Brain microvascular endothelial cell (primary cell): Measurements from ENCODE around the gene GALNT8.

ENCODE experiments used
- DNase-seq: peaks from one replicate; pipeline ENCODE4 v3.0.0-alpha.2; 2020
- H3K27ac ChIP-seq: fragments of 250-450 bp; sonication (Bioruptor Pico); 2 replicates; pipeline ENCODE4 v1.5.1; 2020; ENCODE audit warnings: mild to moderate bottlenecking, moderate library complexity
- H3K27me3 ChIP-seq: fragments of 250-450 bp; sonication (Bioruptor Pico); replicated peaks from 2 replicates; pipeline ENCODE4 v1.5.1; 2020; ENCODE audit warnings: mild to moderate bottlenecking
- H3K36me3 ChIP-seq: fragments of 250-450 bp; sonication (Bioruptor Pico); replicated peaks from 2 replicates; pipeline ENCODE4 v1.5.1; 2020; ENCODE audit warnings: mild to moderate bottlenecking
- H3K4me3 ChIP-seq: 2 replicates; pipeline ENCODE4 v1.5.1; 2011; ENCODE audit warnings: low read depth, mild to moderate bottlenecking, control low read depth, low read length, moderate library complexity
- CTCF ChIP-seq: IDR thresholded peaks from 2 replicates; pipeline ENCODE4 v1.5.1; 2011; ENCODE audit warnings: low read depth, mild to moderate bottlenecking, moderate library complexity, low read length, control low read depth, inconsistent platforms; ENCODE audit errors: missing control alignments
- in situ Hi-C: cut with HindIII; loops from 2 replicates; pipeline ENCODE4 v1.10.0; 2017; ENCODE audit warnings: low sequenced_read_pairs, low pct_ligation_motif_present

The GALNT8 gene

GRCh38 chr12:4719821-4720636 is at the start of gene GALNT8:
TSS of gene GALNT8 (plus strand) at chr12:4720400. CDS start at chr12:4720678, 278 bp downstream.
- TF ChIP-seq CTCF: no peak
- H3K36me3 ChIP-seq: no peaks in the 10 kb centered on the region
- DNase-seq: no peak
- no peaks in the 10 kb centered on the region for H3K27me3 ChIP-seq
- no peak within 1 kb of the TSS for H3K27ac ChIP-seq
- in situ Hi-C loops: no loop called here
- H3K4me3 ChIP-seq: no peak within 1 kb of the TSS

- in situ Hi-C loops: no loop called here
- TF ChIP-seq CTCF: no peak
- no peak overlapping the region for H3K27ac ChIP-seq
- no peaks in the 10 kb centered on the region for H3K27me3 ChIP-seq
- peaks cover 9% of the 10 kb centered on the region for H3K36me3 ChIP-seq
- no peak for DNase-seq
- no peak overlapping the region for H3K4me3 ChIP-seq
These were observed 40.5 kb upstream of the GALNT8 start for GRCh38 chr12:4679711-4680110.

GRCh38 chr12:4681732-4682131 is 38.5 kb upstream of the GALNT8 start:
- no peak for TF ChIP-seq CTCF
- Histone ChIP-seq H3K36me3 (peaks cover 17% of the 10 kb centered on the region), H3K4me3 (no peak overlapping the region), H3K27ac (no peak overlapping the region), H3K27me3 (no peaks in the 10 kb centered on the region)
- in situ Hi-C loops: no loop called here
- no peak for DNase-seq

GRCh38 chr12:4685317-4685716 is 34.9 kb upstream of the GALNT8 start:
- TF ChIP-seq CTCF: no peak
- in situ Hi-C loops: no loop called here
- Histone ChIP-seq H3K27ac (no peak overlapping the region), H3K4me3 (no peak overlapping the region), H3K27me3 (no peaks in the 10 kb centered on the region), H3K36me3 (peaks cover 23% of the 10 kb centered on the region)
- no peak for DNase-seq

- H3K36me3 ChIP-seq: peaks cover 8% of the 10 kb centered on the region
- DNase-seq: no peak
- TF ChIP-seq CTCF: no peak
- H3K27me3 ChIP-seq: no peaks in the 10 kb centered on the region
- in situ Hi-C loops: no loop called here
- H3K27ac ChIP-seq: no peak overlapping the region
- no peak overlapping the region for H3K4me3 ChIP-seq
These were observed 29.4 kb upstream of the GALNT8 start for GRCh38 chr12:4690760-4691159.

GRCh38 chr12:4700621-4701026 is 19.6 kb upstream of the GALNT8 start:
- no peak for DNase-seq
- in situ Hi-C loops: no loop called here

More at GRCh38 chr12:4700621-4701026, 19.6 kb upstream of the GALNT8 start:
- H3K27ac ChIP-seq: no peak overlapping the region
- H3K27me3 ChIP-seq: no peaks in the 10 kb centered on the region
- TF ChIP-seq CTCF: no peak
- H3K4me3 ChIP-seq: no peak overlapping the region
- H3K36me3 ChIP-seq: no peaks in the 10 kb centered on the region
